ENCODE results near the gene TMEM158. TPM values are rescaled to one million over a fixed set of nuclear protein-coding genes. Genes with fewer than 3 reads are reported as not detected.

Gene TMEM158
- total and polyA plus RNA-seq, 10 of the 15 experiments (the other 5 are each of a cell fraction or from before 2014, with no cell fraction given), result not detected

- TF ChIP-seq NBN (IDR thresholded peaks at IDR 0.05) (no peak), SIN3A (IDR thresholded peaks at IDR 0.05; ENCODE audit: low read depth, low read length) (no peak), YBX1 (IDR thresholded peaks at IDR 0.05) (no peak), ESRRA (IDR thresholded peaks at IDR 0.05; ENCODE audit: low read length) (no peak), EED (IDR thresholded peaks at IDR 0.05; ENCODE audit: low read depth) (no peak)
Observed at GRCh38 chr3:45214061-45214680, 11.9 kb downstream of the TMEM158 start (continued).

GRCh38 chr3:45212095-45212468 is 14.0 kb downstream of the TMEM158 start:
- Histone ChIP-seq H3K4me3 (no peak overlapping the region), H4K20me1 (ENCODE audit: control insufficient read depth, insufficient read depth) (no peaks in the 10 kb centered on the region), H3K27me3 (replicated peaks in 1 of 2; ENCODE audit: control insufficient read depth in 2 of 2, insufficient read depth in 2 of 2, low read length in 1 of 2) (peaks cover 2 to 3% of the 10 kb centered on the region in 2 experiments; a peak in 3 of 4 replicates), H3K9ac (ENCODE audit: control insufficient read depth, insufficient read depth, low read length) (no peak overlapping the region), H3K79me2 (ENCODE audit: control insufficient read depth, insufficient read depth, low read length) (no peaks in the 10 kb centered on the region), H2AFZ (ENCODE audit: control insufficient read depth, low read depth, low read length) (no peak overlapping the region), H3K36me3 (ENCODE audit: control insufficient read depth in 2 of 2, insufficient read depth in 2 of 2, low read length in 1 of 2) (no peaks in the 10 kb centered on the region), H3K27ac (ENCODE audit: control insufficient read depth, insufficient read depth) (no peak overlapping the region), H3K9me3 (replicated peaks; ENCODE audit: control insufficient read depth, insufficient read depth, low read length) (no peaks in the 10 kb centered on the region), H3K4me2 (ENCODE audit: control insufficient read depth, insufficient read depth) (no peak overlapping the region), H3K4me1 (ENCODE audit: control insufficient read depth, insufficient read depth, low read length) (no peaks in the 10 kb centered on the region)
- DNase-seq (ENCODE audit: low read depth, low spot score) (no peak), FAIRE-seq (no peak), ATAC-seq (no peak)
- ChIA-PET SMC1A (ENCODE audit: uncharacterized antibody, unreplicated experiment) (interaction anchor here (1.9 to 9.0 kb wide), 2 partner anchors 12 to 171 kb away, joined by 5 to 241 read pairs; no protein-coding TSS in a partner anchor), RAD21 (ENCODE audit: unreplicated experiment) (interaction anchor here (2.4 to 5.5 kb wide), 2 partner anchors 157 to 169 kb away, joined by 12 to 166 read pairs; no protein-coding TSS in a partner anchor), POLR2A (no interaction called here), CTCF (interaction anchor here (9.4 kb wide), 1 partner anchor 170 kb away, joined by 416 read pairs; no protein-coding TSS in a partner anchor)
- in situ Hi-C loops (cut with MboI), result loop anchor here (5.0 kb wide), 1 partner anchor 175 kb away; no protein-coding TSS in a partner anchor
- no TSS peak for BruUV-seq (replicated peaks)
- intact Hi-C loops (cut with micrococcal nuclease; ENCODE audit: unreplicated experiment), result loop anchor here (10.0 kb wide), 1 partner anchor 453 kb away; no protein-coding TSS in a partner anchor
- WGBS (ENCODE audit: insufficient coverage, insufficient replicate concordance, low lambda C conversion rate, missing lambda C conversion rate), result 26% methylated on average over 10 of the region's 10 CpGs
- no peak for TF ChIP-seq BHLHE40 (IDR thresholded peaks at IDR 0.05; ENCODE audit: borderline replicate concordance in 1 of 2, low read depth in 2 of 2, low read length in 1 of 2)
- no peak for TF ChIP-seq ZBTB33 (IDR thresholded peaks at IDR 0.05)
- TF ChIP-seq IRF4 (IDR thresholded peaks at IDR 0.05; ENCODE audit: low read depth, low read length), result no peak
- no peak for TF ChIP-seq RUNX3 (IDR thresholded peaks at IDR 0.05; ENCODE audit: low read length)
- no peak for TF ChIP-seq MYC (IDR thresholded peaks at IDR 0.05; ENCODE audit: insufficient read depth, insufficient read length, insufficient replicate concordance, low read length, severe bottlenecking)
- no peak for TF ChIP-seq NR2C1 (IDR thresholded peaks at IDR 0.05)
- no peak for TF ChIP-seq SIN3A (IDR thresholded peaks at IDR 0.05; ENCODE audit: low read depth, low read length)
- no peak for TF ChIP-seq IRF3 (IDR thresholded peaks at IDR 0.05)
- TF ChIP-seq EED (IDR thresholded peaks at IDR 0.05; ENCODE audit: low read depth), result no peak
- no peak for TF ChIP-seq ZSCAN29 (IDR thresholded peaks at IDR 0.05)
- TF ChIP-seq CTCF (IDR thresholded peaks at IDR 0.05 in 2 of 3, conservative IDR thresholded peaks at IDR 0.05 in 1 of 3; ENCODE audit: control insufficient read depth in 2 of 3, extremely low read depth in 1 of 3, insufficient read depth in 1 of 3, low read depth in 3 of 3, low read length in 3 of 3), result no peak
- no peak for TF ChIP-seq FOS (IDR thresholded peaks at IDR 0.05; ENCODE audit: borderline replicate concordance, extremely low read depth, insufficient read length)
- no peak for TF ChIP-seq IKZF2 (IDR thresholded peaks at IDR 0.05)
- no peak for TF ChIP-seq NR2C2 (IDR thresholded peaks at IDR 0.05; ENCODE audit: borderline replicate concordance, control insufficient read depth, insufficient read length, low read depth)
- no peak for TF ChIP-seq IKZF1 (conservative IDR thresholded peaks at IDR 0.05)

Measured in GM12878 (cell line).